Measurements from ENCODE around the gene POLG. TPM values are rescaled to one million over a fixed set of nuclear protein-coding genes. Genes with fewer than 3 reads are reported as not detected.

Gene POLG
- total RNA-seq, 1 donor from 2014 or later = 38.4 TPM

DNA sequence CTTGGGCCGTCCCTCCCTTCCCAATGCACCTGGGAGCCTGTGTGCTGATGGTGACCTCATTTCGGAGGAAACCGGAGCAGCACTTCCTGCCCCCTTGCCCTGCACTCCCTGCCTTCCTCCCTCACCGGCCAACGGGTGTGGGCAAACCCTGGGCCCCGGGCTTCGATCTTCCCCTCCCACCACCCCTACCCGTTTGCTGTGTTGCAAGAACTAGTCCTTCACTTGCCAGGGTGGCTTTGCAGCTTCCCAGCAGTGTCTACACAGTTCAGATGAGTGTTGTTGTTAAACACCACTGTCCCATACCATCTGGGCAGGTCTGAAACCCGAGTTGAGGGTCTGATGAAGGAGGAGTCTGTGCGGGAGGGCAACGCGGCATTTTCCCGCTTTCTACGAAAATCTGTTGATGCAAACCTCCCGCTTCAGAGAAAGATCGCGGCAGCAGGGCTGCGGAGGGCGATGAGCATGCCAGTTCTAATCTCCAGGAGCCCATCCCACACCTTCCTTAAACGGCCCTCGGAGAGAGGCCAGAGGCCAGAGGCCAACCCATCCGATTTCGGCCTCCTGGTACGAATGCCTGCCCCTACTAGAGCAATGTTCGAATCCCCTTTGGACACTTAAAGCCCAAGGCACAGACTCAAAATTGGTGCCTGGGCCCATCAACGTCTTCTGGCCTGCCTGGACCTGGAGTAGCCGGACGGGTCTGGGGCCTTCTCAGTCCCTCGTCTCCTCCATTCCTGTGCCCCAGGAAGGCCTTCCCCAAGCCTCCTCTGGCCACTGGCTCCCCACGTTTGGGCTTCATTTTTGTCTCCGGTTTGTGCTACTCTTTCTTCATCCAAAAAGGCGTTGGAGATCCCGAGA lies 35.7 kb upstream of the POLG start:
- DNase-seq = no peak

DNA sequence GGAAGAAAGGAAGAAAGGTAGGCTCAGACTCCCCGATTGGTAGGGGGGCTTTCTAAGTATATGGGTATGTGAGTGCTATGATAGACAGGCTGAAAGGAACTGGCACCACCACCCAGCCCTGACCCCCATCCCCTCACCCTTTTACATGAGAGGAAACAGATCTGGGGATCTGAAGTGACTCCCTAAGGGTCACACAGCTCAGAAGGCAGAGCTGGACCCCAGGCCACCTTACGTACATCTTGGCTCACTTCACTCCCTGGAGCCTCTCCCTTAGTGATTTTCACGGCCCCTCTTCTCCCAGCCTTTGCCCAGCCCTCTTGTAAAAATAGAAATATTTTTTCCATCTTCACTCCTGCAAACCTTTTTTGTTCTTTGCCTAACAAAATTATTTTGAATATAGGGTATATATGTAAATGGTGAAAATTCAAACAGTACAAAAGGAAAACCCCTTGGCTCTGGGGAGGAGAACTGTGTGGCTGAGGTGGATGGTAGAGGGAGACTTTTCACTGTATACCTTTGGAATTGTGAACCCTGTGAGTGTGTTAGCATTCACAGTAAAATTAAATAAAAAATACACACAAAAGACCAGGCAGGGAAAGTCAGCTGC lies 34.8 kb upstream of the POLG start:
- no peak for DNase-seq

DNA sequence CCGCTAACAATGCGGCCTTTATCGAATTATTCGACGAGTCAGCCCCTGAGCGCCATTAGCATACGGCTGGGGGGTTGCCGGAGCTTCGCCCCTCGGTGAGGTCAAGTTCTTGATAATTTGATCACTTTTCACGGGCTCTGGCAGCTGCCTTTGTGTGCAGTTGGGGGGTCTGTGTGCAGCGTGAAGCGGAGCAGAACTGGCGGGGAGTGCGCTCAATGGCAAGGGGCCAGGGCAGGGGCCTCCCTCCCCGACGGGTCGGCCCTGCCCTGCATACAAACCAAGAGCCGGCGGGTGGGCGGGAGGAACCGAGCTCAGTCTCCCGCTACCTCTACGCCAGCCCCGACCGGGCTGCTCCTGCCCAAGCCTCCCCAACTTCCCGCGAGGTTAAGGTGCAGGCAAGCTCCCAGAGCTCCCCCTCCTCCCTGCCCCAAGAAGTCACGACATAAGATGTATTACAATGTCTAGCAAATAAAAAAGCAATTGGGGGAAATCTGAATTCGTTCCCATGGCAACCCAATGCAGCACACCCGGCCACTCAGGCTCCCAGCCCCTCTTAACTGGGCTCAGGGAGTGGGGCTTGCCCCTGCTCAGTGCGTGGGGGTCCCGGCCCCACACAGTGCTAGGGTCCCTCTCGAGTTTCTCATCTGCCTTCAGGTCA lies 34.1 kb upstream of the POLG start:
- no peak for DNase-seq

DNA sequence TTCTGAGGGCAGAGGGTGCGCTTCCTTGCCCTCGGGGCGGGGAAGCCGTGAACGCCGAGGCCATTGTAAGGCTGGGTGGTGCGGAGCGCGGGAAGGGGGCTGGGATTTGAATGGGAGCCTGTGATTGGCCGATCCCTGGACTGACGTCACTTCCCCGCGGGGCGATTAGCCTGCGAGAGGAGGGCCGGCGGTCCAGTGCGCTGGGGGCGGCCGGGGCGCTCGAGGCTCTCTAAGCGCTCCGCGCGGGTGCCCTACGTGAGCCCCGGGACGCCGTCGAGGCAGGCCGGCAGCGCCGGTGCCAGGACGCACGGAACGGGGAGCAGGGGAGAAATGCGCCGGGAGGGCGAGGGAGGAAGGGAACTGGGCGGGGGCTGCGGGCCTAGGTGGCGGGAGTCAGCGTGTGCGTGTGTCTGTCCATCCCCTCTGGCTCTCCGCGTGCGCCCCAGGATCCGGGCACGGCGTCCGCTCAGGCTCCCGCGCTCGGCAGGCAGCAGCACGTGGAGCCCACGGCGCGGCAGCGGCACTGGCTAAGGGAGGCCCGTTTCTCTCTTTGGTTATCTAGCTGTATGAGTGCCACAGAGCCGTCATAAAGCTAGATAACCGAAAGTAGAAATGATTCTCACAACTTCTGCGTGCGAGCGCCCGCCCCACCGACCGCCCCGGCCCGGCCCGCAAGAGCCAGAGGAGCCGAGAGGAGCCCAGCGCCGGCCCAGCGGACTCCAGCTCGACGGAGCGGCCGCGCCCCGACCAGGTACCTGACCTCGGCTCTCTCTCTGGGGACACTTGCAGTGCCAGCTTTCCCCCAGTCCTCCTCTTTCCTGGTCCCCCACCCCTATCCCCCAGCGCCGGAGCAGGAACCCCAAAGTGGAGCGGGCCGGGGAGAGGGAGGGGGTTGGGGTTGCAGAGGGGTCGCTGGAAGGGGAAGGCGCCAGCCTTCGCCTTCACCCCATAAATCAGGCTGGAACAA lies 33.1 kb upstream of the POLG start:
- peak; percentile 78 for DNase-seq

DNA sequence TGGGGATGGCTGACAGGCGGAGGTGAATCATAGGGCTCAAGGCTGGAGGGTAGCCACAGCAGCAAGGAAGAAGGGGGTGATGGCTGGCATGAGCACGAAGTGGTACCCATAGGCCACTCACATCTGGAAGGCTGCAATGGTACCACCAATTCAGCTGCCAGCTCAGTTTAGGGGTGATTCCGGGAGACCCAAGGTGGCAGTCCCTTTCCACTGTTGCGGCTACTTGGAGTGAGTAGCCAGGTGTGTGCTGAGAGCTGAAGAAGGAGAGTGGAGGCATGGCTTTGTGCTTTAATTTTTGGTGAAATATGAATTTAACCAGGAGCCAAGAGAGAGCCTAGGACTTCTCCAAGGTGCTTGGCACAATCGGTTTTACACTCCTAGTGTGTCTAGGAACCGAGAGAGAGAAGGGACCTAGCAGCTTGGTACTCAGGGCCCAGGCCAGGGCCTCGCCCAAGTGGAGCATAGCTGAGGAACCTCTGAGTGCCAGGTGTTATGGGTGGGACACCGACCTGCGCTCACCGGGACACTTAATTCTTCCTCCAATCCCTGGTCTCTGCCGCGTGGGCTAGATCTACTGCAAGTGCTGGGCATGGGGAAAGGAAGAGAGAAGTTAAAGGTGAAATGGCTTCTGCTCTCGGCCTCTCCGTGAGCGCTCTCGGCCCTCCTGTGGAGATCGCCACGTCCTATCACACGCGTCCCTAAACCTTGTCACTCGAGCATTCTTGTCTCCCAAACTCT lies 32.2 kb upstream of the POLG start:
- no peak for DNase-seq

DNA sequence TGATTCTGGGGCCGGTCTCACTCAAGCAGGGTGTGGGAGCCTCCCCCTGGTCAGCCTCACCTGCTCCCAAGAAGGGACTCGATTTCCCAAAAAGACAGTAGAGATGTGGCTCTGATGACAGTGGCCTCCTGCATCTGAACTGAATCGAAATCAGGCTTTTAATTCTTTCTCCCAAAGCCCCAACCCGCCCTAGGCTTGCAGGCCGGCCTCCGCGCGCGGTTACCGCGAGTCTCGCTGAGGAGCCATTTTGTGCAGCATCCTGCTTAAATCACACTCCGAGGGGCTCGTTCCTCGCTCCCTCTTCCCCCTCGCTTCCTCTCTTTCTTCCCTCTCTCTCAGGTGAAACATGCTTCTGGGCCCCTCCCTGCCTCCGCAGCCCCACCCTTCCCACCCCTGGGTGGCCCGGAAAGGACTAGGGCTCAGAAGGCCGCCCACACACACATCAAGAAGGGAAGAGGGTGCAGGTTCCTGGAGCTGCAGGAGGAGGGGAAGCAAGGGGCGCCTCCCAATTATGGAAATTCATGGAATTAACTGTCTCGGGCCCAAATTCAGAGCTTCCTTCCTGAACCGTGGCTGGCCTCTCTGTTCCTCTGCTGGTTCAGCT lies 30.9 kb upstream of the POLG start:
- no peak for DNase-seq

DNA sequence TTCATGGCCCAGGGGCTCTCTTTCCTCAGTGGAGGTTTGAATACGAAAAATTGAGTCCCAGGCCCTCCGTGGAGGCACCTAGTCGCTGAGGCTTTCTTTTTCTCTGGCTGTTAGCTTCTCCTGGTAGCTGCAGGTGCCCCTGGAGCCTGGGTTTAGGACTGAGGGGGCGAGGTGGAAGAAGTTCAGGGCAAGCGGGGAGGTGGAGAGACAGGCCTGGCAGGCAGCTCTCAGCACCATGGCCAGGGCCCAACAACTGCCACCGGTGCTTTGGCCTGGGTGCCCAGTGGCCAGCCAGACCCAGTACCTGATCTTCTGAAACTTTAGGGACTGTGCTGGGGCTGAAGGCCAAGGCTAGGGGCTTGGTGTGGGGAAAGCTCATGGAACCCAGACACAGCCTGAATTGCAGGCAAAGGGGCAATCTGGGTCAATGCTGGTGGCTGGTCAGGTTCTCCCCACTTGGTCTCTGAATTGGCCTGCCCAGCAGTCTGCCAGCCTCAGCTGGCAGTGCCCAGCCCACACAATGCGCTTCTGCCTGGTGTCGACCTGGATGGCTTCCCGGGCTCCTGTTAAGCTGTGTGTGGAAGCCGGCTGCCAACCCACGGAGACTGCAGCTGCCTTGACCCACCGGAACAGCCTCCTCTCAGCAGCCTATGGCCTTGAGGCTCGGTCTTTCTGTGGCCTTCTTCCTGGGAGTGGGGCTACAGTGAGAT lies 30.3 kb upstream of the POLG start:
- DNase-seq = peak; percentile 76

DNA sequence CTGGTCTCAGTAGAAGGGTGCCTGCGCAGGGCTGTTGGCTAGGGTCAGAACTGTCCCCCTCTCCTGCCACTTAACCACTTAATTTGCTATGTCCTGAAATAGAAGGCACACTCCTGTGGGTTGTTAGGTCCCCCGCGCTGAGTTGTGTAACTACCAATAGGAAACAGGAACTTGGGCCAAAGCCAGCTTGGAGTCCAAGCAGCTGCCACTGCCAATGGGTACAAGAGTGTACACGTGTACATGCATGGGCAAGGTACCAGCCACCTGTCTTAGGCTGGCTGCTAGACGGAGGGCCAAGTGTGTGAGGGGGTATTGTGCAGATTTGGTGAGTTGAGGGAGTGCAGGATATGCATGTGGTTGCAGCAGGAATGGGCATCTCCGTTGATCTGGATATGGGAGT lies 29.7 kb upstream of the POLG start:
- DNase-seq = peak; percentile 49

DNA sequence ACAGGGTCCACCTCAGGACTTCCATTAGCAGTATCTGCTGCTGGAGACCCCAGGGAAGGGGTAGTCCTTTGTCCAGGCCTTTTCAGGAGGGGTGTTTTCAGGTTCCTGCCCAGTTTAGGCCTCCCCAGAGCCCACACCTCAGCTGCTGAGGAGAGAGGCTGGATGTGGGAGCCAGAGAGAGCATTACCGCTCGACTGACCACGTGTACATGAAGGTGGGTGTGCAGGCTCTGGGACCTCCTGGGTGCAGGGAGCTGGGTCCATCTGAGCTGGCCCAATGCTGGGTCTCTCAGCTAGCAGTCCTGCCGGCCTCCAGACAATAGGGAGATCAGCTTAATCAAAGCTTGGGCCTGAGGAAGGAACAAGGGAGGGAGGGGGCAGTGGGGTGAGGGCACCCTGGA lies 29.1 kb upstream of the POLG start:
- DNase-seq = no peak

DNA sequence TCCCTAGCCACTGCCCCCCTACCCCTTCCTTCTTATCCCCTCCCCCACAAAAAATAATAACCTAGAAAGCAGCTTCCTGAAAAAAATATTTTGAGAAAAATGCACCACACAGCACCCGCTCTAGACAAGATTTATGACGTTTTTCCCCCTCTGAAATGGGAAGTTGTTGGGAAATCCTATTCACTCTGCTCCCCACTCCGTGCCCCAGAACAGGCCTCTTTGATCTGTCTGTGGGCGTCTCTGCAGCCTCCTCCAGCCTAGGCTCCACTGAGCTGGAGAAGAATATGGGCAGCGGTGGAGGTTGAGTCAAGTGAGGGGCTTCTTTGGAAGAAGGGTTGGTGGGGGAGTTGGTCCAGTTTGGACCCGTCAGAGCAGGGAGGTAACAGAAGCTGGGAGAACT lies 28.5 kb upstream of the POLG start:
- DNase-seq = no peak

DNA sequence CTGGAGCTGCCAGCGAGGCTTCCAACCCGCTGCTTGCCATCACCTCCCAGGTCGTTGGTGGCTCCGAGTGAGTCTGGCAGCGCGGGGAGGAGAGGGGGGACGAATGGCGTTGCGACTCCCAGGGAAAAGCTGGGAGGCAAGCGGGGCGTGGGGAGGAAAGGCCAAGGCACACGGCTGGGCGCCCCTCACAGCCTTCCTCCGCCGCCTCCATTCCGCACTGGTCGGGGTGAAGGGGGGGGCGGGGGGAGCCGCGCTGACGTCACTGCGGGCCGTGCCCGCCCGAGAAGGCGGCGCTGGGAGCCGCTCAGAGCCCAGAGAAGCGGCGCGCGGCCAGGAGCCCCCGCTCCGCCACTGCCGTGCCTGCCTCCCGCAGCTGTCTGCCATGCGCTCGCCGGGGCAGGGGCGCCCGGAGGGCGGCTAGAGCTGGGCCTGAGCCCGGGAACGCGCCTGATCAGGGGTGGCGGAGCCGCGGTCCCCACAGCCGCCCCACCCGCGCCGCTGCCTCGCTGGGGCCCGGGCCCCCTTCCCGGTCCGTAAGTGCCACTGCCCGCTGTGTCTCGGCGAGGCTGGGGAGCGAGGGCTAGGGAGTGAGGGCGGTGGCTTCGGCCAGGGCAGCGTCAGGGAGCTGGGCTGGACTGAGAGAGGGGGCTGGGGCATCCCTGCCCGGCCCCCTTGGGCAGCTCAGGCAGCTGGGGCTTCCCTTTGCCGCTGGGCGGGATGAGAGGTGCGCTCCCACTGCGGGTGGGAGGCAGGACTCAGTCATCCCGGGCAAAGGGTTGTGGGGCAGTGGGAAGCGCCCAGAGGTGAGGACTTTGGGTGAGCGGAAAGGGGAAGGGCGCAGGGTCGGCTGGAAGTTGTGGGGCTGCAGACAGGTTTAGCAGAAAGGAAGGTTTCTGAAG lies 27.8 kb upstream of the POLG start:
- peak; percentile 75 for DNase-seq

DNA sequence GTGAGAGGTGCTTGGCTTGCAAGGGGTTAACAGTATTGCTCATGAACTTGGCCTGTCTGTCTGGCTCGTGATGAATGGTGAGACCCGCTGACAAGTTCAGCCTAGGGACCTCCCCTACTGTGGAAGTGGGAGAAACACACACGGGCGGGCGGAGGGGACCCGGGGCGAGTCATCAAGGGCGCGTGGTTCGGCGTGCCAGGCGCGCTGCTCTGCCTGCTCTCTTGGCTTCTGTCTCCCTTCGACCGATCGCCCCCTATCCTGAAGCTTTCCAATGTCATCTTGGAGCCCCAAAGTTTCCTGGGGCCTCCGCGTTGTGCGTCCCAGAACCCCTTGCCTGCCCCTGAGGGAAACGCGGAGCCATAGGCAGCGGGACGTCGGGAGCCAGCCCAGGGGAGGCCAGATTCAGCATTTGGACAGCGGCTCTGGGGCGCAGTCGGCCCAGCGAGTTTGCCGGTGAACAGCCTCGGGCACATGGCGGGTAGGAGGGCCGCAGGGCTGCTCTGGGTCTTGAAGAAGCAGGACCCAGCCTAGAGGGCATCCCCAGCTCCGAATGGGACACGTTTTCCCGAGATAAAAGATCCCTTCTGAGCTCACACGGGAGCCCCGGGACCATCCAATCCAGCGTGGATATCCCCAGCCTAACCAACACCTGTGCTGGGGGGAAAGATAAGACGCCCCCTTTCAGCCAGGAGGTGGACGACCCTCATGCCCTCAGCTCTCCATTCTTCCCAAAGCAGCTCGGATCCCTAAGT lies 27.0 kb upstream of the POLG start:
- DNase-seq = peak; percentile 49

DNA sequence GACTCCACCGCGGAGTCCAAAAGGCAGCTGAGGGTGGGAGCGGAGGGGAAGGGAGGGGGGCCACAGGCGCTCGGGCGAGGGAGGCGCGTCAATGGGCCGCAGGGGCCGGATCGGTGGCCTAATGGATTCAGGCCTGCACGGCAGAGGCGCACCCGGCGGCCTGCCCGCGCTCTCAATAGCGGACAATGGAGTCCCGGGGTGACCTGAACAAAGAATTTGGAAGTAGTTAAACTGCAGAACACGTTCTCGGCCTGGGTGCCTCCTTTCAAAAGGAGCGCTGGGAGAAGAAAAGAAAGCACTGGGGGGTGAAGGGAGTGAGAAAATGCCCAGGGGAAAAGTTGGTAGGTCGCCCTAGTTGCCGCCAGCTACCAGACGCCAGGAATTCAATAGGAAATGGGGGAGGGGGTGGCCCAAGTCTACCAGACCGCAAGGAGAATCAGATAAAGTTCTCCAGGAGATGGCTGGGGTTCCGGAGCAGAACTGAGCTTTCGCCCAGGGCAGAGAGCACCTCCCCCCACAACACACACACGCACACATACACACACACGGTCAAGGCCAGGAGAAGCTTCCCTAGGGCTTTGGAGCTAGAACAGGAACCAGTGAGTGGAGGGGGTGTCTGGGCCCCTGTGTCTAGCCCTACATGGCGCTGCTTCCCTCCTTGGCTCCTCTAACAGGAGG lies 25.8 kb upstream of the POLG start:
- DNase-seq = no peak

DNA sequence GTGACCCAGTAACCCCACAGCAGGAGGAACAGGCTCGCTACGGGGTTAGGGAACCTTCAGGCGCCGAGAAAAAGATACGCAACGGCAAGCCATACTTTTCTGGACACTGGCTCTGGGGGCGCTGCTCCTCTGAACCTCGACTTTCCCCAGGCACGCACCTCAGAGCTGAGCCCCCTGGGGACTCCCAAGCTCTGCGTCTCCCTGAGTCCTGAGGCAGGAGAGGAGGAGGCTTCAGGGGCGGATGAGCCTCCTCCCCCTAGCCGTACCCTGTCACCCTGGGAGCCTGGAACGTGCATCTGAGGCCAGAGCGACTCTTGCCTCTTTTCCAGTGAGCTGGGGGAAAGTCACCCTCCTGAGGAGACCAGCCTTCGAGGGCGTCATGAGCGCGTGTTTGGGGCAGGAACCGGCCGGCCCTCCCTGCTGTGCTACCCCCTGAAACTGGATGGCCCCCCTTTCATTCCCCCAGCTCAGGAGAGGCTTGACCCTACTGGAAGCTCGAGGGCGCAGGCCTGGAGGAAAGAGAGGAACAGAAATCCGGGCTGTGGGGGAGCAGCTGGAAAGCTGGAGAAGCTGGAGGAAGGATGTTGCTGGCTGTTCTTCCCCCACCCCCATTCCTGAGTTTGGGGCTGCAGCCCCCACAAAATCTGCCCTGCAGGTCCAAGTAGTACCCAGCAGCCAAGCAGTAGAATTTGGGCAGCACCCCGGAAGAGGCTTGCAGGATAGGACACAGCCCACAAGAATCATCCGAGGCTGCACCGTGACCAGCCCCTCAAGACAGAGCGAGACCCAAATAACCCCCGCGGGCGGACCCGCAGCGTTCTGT lies 25.1 kb upstream of the POLG start:
- DNase-seq = no peak

DNA sequence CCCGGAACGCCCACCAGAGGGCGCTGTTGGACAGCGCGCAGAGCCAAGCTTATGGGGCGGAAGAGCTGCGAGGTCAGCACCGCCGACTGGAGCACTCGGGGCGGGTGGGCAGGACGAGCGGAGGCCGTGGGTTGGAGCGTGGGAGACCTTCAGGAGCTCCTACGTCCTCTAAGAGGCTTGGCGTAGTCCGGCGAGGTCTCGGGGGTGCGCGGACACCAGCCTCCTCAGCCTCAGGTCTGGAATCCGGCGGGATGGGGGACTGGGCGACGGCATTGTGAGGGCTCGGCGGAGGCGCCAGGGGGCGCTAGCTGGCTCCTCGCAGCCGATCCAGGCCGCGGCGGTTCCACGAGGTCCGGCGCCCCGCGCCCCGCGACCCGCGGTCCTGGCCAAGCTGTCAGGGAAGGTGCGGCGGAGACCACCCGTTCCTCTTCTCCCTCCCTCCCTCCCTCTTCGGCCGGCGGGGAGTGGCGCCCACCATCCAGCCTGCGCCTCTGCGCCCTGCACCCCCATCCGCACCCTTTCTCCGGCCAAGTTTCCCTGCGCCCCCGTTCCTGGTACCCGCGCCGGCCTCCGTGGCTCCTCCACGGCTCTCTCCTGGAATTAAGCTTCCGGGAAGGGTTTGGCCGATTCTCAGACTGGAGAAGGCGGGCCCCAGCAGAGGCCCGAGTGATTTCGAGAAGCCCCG lies 24.3 kb upstream of the POLG start:
- DNase-seq = peak; percentile 74

DNA sequence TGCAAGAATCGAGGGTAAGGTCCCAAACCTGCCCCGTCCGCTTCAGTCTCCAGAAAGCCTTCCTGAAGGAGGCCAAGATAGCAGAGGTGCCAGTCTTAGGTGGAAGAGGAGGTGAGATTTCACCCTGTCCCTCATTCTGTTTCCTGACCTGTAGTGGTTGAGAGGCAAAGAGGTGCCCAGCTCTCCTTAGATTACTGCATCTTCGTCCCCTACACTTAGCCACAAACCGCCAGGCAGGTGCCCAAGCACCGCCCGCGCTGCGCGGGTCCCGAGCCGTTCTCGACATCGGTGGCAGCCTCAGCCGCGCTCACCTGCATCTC lies 23.8 kb upstream of the POLG start:
- no peak for DNase-seq
